BLaER1 treated with 17β-estradiol and CSF1 and Interleukin-3, amounts not matched to agents 10 nM and 100 nM (cell line): ENCODE results near the gene KIAA1328.

ENCODE experiments used
- H3K27ac ChIP-seq, 11 experiments: shearing (Covaris generic); formaldehyde crosslinking; 2 replicates each; pipeline ENCODE4 v1.8.1; 2022
- H3K27me3 ChIP-seq, 11 experiments: shearing (Covaris generic); formaldehyde crosslinking; 2 replicates each; pipeline ENCODE4 v1.8.1; 2022
- H3K36me3 ChIP-seq, 11 experiments: shearing (Covaris generic); formaldehyde crosslinking; 2 replicates each; pipeline ENCODE4 v1.8.1; 2022
- H3K4me1 ChIP-seq, 10 experiments: shearing (Covaris generic); formaldehyde crosslinking; 2 replicates each; pipeline ENCODE4 v1.8.1; 2022
- H3K4me2 ChIP-seq, 11 experiments: shearing (Covaris generic); formaldehyde crosslinking; 2 replicates each; pipeline ENCODE4 v1.8.1; 2022
- H3K4me3 ChIP-seq, 10 experiments: shearing (Covaris generic); formaldehyde crosslinking; 2 replicates each; pipeline ENCODE4 v1.8.1; 2022
- H3K9ac ChIP-seq, 11 experiments: shearing (Covaris generic); formaldehyde crosslinking; 2 replicates each; pipeline ENCODE4 v1.8.1; 2022
- H3K9me3 ChIP-seq, 11 experiments: shearing (Covaris generic); formaldehyde crosslinking; replicated peaks in 1 of 11; 2 replicates each; pipeline ENCODE4 v1.8.1; 2022
- H4K20me1 ChIP-seq, 11 experiments: shearing (Covaris generic); formaldehyde crosslinking; 2 replicates each; pipeline ENCODE4 v1.8.1; 2022
- Cebpa-rat ChIP-seq, 11 experiments: shearing (Covaris generic); IDR thresholded peaks; 2 replicates each; pipeline ENCODE4 v1.8.1; 2022

Gene KIAA1328

GRCh38 chr18:37065254-37065653 lies 236.3 kb downstream of the KIAA1328 start:
- no peak overlapping the region for H3K4me3 ChIP-seq
- no peak overlapping the region for H3K4me2 ChIP-seq
- H3K27ac ChIP-seq = no peak overlapping the region
- no peaks in the 10 kb centered on the region for H4K20me1 ChIP-seq
- no peak for TF ChIP-seq Cebpa-rat (IDR thresholded peaks at IDR 0.05)
- no peaks in the 10 kb centered on the region for H3K9me3 ChIP-seq
- H3K9ac ChIP-seq = no peak overlapping the region
- H3K4me1 ChIP-seq = no peaks in the 10 kb centered on the region
- no peaks in the 10 kb centered on the region for H3K27me3 ChIP-seq
- peaks cover 0 to 12% (median 4%) of the 10 kb centered on the region in 11 experiments; a peak in 4 of 22 replicates for H3K36me3 ChIP-seq

DNA sequence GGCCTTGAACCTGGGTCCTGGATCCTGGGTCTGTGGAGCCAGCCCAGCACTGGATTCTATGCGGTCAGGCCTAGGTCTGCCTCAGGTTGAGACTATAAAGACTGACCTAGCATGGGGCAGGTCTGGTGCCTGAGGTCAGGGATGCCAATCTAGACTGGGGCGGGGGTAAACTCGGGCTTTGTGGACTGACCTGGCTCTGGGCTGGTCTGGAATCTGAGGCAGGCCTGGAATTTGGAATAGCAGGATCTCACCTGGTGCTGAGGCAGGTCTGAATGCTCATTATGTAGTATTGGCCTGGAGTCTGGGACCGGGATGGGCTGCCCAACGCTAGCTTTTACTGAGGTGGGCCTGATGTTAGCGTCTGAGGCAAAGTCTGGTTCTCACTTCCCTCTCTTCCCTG lies 256.0 kb downstream of the KIAA1328 start:
- H3K27ac ChIP-seq = no peak overlapping the region
- no peak overlapping the region for H3K4me2 ChIP-seq
- TF ChIP-seq Cebpa-rat (IDR thresholded peaks at IDR 0.05) = no peak

DNA sequence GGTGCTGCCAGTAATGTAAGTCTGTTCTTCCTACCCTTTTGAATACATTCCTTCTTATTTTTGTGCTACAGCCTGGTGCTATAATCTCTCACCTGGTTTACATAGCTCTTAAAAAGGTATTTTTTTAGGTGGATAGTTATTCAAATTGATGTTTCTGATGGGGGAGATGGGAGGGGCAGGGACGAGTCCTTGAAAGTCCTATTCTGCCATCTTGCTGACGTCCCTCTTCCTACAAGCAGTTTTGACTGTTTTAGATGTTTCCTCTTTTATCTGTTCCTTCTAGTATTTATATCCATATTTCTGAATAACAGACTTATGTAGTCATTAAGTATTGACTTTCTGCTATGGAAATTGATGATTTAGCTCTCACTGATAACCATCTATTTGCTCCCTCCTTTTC lies 256.4 kb downstream of the KIAA1328 start:
- no peaks in the 10 kb centered on the region for H3K9me3 ChIP-seq
- H3K36me3 ChIP-seq = no peaks in the 10 kb centered on the region
- H3K9ac ChIP-seq = no peak overlapping the region
- H4K20me1 ChIP-seq = no peaks in the 10 kb centered on the region
- H3K4me3 ChIP-seq = no peak overlapping the region
- no peak overlapping the region for H3K27ac ChIP-seq
- no peaks in the 10 kb centered on the region for H3K27me3 ChIP-seq
- no peak for TF ChIP-seq Cebpa-rat (IDR thresholded peaks at IDR 0.05)
- no peaks in the 10 kb centered on the region for H3K4me1 ChIP-seq
- H3K4me2 ChIP-seq = no peak overlapping the region

More for the DNA sequence above, 256.0 kb downstream of the KIAA1328 start:
- Histone ChIP-seq H3K27me3 (no peaks in the 10 kb centered on the region), H4K20me1 (no peaks in the 10 kb centered on the region), H3K9ac (no peak overlapping the region), H3K4me1 (no peaks in the 10 kb centered on the region), H3K4me3 (no peak overlapping the region), H3K9me3 (no peaks in the 10 kb centered on the region), H3K36me3 (no peaks in the 10 kb centered on the region)

- Histone ChIP-seq H3K9me3 (peaks cover 0 to 13% (median 11%) of the 10 kb centered on the region in 11 experiments; a peak in 14 of 22 replicates), H3K9ac (no peak overlapping the region), H3K4me1 (peaks cover 0 to 10% (median 0%) of the 10 kb centered on the region in 10 experiments; a peak in 4 of 20 replicates), H3K36me3 (peaks cover 0 to 6% (median 0%) of the 10 kb centered on the region in 11 experiments; a peak in 2 of 22 replicates), H3K27me3 (no peaks in the 10 kb centered on the region), H3K4me2 (no peak overlapping the region), H3K4me3 (no peak overlapping the region), H4K20me1 (no peaks in the 10 kb centered on the region), H3K27ac (no peak overlapping the region)
- TF ChIP-seq Cebpa-rat (IDR thresholded peaks at IDR 0.05) = no peak
Measured at GRCh38 chr18:37107748-37108522, 279.0 kb downstream of the KIAA1328 start.

GRCh38 chr18:37122877-37123276 lies 293.9 kb downstream of the KIAA1328 start:
- H3K4me2 ChIP-seq = no peak overlapping the region
- no peaks in the 10 kb centered on the region for H3K9me3 ChIP-seq
- no peaks in the 10 kb centered on the region for H3K4me1 ChIP-seq
- H3K4me3 ChIP-seq = no peak overlapping the region
- no peaks in the 10 kb centered on the region for H4K20me1 ChIP-seq
- TF ChIP-seq Cebpa-rat (IDR thresholded peaks at IDR 0.05) = no peak
- no peak overlapping the region for H3K27ac ChIP-seq
- no peaks in the 10 kb centered on the region for H3K36me3 ChIP-seq
- no peaks in the 10 kb centered on the region for H3K27me3 ChIP-seq
- no peak overlapping the region for H3K9ac ChIP-seq

- Histone ChIP-seq H3K27me3 (no peaks in the 10 kb centered on the region), H3K9ac (no peak overlapping the region), H4K20me1 (no peaks in the 10 kb centered on the region), H3K27ac (no peak overlapping the region), H3K4me1 (no peaks in the 10 kb centered on the region), H3K4me3 (no peak overlapping the region), H3K36me3 (no peaks in the 10 kb centered on the region), H3K4me2 (no peak overlapping the region), H3K9me3 (no peaks in the 10 kb centered on the region)
- TF ChIP-seq Cebpa-rat (IDR thresholded peaks at IDR 0.05) = no peak
Measured at GRCh38 chr18:37124516-37124915, 295.6 kb downstream of the KIAA1328 start.

- Histone ChIP-seq H3K9me3 (peaks cover 0 to 13% (median 5%) of the 10 kb centered on the region in 11 experiments; a peak in 8 of 22 replicates), H3K27ac (no peak overlapping the region), H3K4me3 (no peak overlapping the region), H3K27me3 (no peaks in the 10 kb centered on the region), H3K4me1 (no peaks in the 10 kb centered on the region), H3K9ac (no peak overlapping the region), H4K20me1 (no peaks in the 10 kb centered on the region), H3K36me3 (0 out of 22 replicates have a peak, but pooled peaks cover 0 to 6% (median 0%) of the 10 kb centered on the region in 11 experiments), H3K4me2 (no peak overlapping the region)
- no peak for TF ChIP-seq Cebpa-rat (IDR thresholded peaks at IDR 0.05)
Measured at GRCh38 chr18:37135177-37135576, 306.2 kb downstream of the KIAA1328 start.

- TF ChIP-seq Cebpa-rat (IDR thresholded peaks at IDR 0.05) = no peak
- Histone ChIP-seq H3K27ac (no peak overlapping the region), H4K20me1 (no peaks in the 10 kb centered on the region), H3K9ac (no peak overlapping the region), H3K27me3 (no peaks in the 10 kb centered on the region), H3K4me3 (no peak overlapping the region), H3K4me1 (no peaks in the 10 kb centered on the region), H3K36me3 (no peaks in the 10 kb centered on the region), H3K9me3 (peaks cover 0 to 11% (median 0%) of the 10 kb centered on the region in 11 experiments; a peak in 3 of 22 replicates), H3K4me2 (no peak overlapping the region)
Measured at GRCh38 chr18:37138456-37138855, 309.5 kb downstream of the KIAA1328 start.

DNA sequence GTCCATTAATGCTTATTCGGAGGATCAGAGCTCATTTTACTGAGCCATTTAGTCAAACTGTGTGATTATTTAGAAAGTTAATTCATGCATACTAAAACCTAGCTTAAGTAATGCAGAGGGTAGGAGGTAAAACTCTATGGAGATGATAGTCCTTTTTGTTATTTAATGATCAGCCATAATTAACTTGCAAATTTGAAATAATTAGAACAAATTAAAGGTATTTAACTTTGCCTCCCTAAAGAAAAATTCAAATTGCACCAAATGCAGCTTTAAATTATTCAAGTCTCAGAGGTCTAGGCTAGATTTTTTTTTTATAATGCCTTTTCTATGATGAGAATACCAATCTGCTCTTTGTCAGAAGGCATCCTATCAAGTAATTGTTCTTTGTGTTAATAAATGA lies 310.9 kb downstream of the KIAA1328 start:
- Histone ChIP-seq H3K4me2 (no peak overlapping the region), H3K4me3 (no peak overlapping the region), H3K27me3 (no peaks in the 10 kb centered on the region), H3K9me3 (peaks cover 0 to 11% (median 0%) of the 10 kb centered on the region in 11 experiments; a peak in 2 of 22 replicates), H3K27ac (no peak overlapping the region), H3K4me1 (no peaks in the 10 kb centered on the region), H3K9ac (no peak overlapping the region), H3K36me3 (no peaks in the 10 kb centered on the region), H4K20me1 (no peaks in the 10 kb centered on the region)
- TF ChIP-seq Cebpa-rat (IDR thresholded peaks at IDR 0.05) = no peak

DNA sequence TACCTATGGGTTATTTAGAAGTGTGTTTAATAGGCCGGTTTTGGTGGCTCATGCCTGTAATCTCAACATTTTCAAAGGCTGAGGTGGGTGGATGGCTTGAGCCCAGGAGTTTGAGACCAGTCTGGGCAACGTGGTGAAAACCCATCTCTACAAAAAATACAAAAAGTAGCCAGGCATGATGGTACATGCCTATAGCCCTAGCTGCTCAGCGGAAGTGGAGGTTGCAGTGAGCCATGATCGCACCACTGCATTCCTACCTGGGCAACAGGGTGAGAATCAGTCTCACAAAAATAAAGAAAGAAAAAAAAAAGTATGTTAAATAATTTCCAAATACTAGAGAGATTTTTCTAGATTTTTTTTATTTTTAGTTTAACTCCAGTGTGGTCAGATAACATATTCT lies 316.0 kb downstream of the KIAA1328 start:
- Histone ChIP-seq H3K4me1 (no peaks in the 10 kb centered on the region), H3K4me2 (no peak overlapping the region), H4K20me1 (no peaks in the 10 kb centered on the region), H3K9ac (no peak overlapping the region), H3K27me3 (no peaks in the 10 kb centered on the region), H3K4me3 (no peak overlapping the region), H3K9me3 (no peaks in the 10 kb centered on the region), H3K36me3 (no peaks in the 10 kb centered on the region), H3K27ac (no peak overlapping the region)
- TF ChIP-seq Cebpa-rat (IDR thresholded peaks at IDR 0.05) = no peak
